IMR-90 (cell line): ENCODE data around the gene KRT82. TPM values are rescaled to one million over a fixed set of nuclear protein-coding genes. Genes with fewer than 3 reads are reported as not detected.

Experiments used
- ATAC-seq: fragments of 200-7000 bp; cut with Tn5 transposase; 2 replicates; pipeline ENCODE4 v1.9.1; 2020; ENCODE audit warnings: low read depth, mild to moderate bottlenecking, moderate library complexity
- BruUV-seq: library from RNA; stranded (reverse); fragments of 400-500 nt; replicated peaks from 2 replicates; lab custom pipeline; 2021; lab: Mats Ljungman, UMichigan
- CTCF ChIA-PET: fragments of 300-600 bp; formaldehyde crosslinking; extraction: SDS; loops from one replicate; lab custom pipeline; 2021; ENCODE audit warnings: antibody characterized with exemption; lab: Yijun Ruan, JAX
- POLR2A ChIA-PET: fragments of 300-600 bp; sonication (Branson Sonifier 250); formaldehyde crosslinking; loops from one replicate; lab custom pipeline; 2022; ENCODE audit warnings: antibody characterized with exemption; ENCODE audit not compliant: unreplicated experiment; lab: Charles Lee
- DNase-seq: peaks from one replicate; pipeline ENCODE4 v3.0.0; 2013
- H2AFZ ChIP-seq: replicated peaks from 2 replicates; pipeline ENCODE3; 2013; ENCODE audit warnings: low read length, mild to moderate bottlenecking; ENCODE audit not compliant: poor library complexity
- H2AK5ac ChIP-seq: 2 replicates; pipeline ENCODE4 v1.6.1; 2013; ENCODE audit warnings: low read depth, low read length, inconsistent platforms
- H2AK9ac ChIP-seq: replicated peaks from 2 replicates; pipeline ENCODE3; 2013; ENCODE audit warnings: mild to moderate bottlenecking, low read depth, low read length, moderate library complexity; ENCODE audit not compliant: poor library complexity
- H2BK120ac ChIP-seq: 2 replicates; pipeline ENCODE4 v1.6.1; 2013; ENCODE audit warnings: low read depth, low read length, inconsistent platforms
- H2BK15ac ChIP-seq: 3 replicates; pipeline ENCODE4 v1.6.1; 2013; ENCODE audit warnings: low read depth, low read length, inconsistent platforms
- H2BK20ac ChIP-seq: 2 replicates; pipeline ENCODE4 v1.6.1; 2013; ENCODE audit warnings: low read depth, mild to moderate bottlenecking, inconsistent platforms, low read length, moderate library complexity
- H2BK5ac ChIP-seq: 2 replicates; pipeline ENCODE4 v1.6.1; 2013; ENCODE audit warnings: mild to moderate bottlenecking, low read depth, low read length, inconsistent platforms; ENCODE audit not compliant: poor library complexity, severe bottlenecking
- H3K14ac ChIP-seq: replicated peaks from 2 replicates; pipeline ENCODE4 v1.6.1; 2013; ENCODE audit warnings: low read depth, low read length, inconsistent platforms
- H3K18ac ChIP-seq: 2 replicates; pipeline ENCODE4 v1.6.1; 2013; ENCODE audit warnings: low read depth, low read length, control low read depth
- H3K23ac ChIP-seq: 2 replicates; pipeline ENCODE4 v1.6.1; 2013; ENCODE audit warnings: low read depth, low read length, inconsistent platforms
- H3K27ac ChIP-seq: 2 replicates; pipeline ENCODE4 v1.5.1; 2013; ENCODE audit warnings: mild to moderate bottlenecking, control low read depth, low read length; ENCODE audit not compliant: insufficient read depth
- H3K27me3 ChIP-seq: 2 replicates; pipeline ENCODE4 v1.6.1; 2013; ENCODE audit warnings: low read length; ENCODE audit not compliant: control insufficient read depth, insufficient read depth
- H3K36me3 ChIP-seq: 2 replicates; pipeline ENCODE4 v1.6.1; 2013; ENCODE audit warnings: low read length, mixed read lengths; ENCODE audit not compliant: control insufficient read depth, insufficient read depth
- H3K4ac ChIP-seq: 2 replicates; pipeline ENCODE4 v1.6.1; 2013; ENCODE audit warnings: low read depth, low read length, inconsistent platforms
- H3K4me1 ChIP-seq: 2 replicates; pipeline ENCODE4 v1.6.1; 2013; ENCODE audit warnings: low read length, mixed read lengths; ENCODE audit not compliant: control insufficient read depth, insufficient read depth
- H3K4me2 ChIP-seq: 2 replicates; pipeline ENCODE4 v1.6.1; 2013; ENCODE audit warnings: low read depth, mild to moderate bottlenecking, control low read depth, low read length, moderate library complexity
- H3K4me3 ChIP-seq: 2 replicates; pipeline ENCODE4 v1.5.1; 2013; ENCODE audit warnings: low read depth, mild to moderate bottlenecking, control low read depth, low read length, moderate library complexity; ENCODE audit not compliant: insufficient read depth
- H3K56ac ChIP-seq: 2 replicates; pipeline ENCODE4 v1.6.1; 2013; ENCODE audit warnings: low read length, inconsistent platforms; ENCODE audit not compliant: insufficient read depth; ENCODE audit errors: extremely low read depth
- H3K79me1 ChIP-seq, 2 experiments: 2 replicates each; pipeline ENCODE4 v1.6.1; 2013; ENCODE audit warnings: low read length in 2 of 2, inconsistent platforms in 1 of 2, low read depth in 1 of 2
- H3K9ac ChIP-seq: 2 replicates; pipeline ENCODE4 v1.6.1; 2013; ENCODE audit warnings: low read depth, low read length, control low read depth
- H3K9me1 ChIP-seq: 2 replicates; pipeline ENCODE4 v1.6.1; 2013; ENCODE audit warnings: low read length, inconsistent platforms; ENCODE audit not compliant: insufficient read depth
- H3K9me3 ChIP-seq: 2 replicates; pipeline ENCODE4 v1.6.1; 2013; ENCODE audit warnings: low read length; ENCODE audit not compliant: control insufficient read depth, insufficient read depth
- H4K20me1 ChIP-seq: 2 replicates; pipeline ENCODE4 v1.6.1; 2013; ENCODE audit warnings: low read length, inconsistent platforms; ENCODE audit not compliant: insufficient read depth
- H4K5ac ChIP-seq: 2 replicates; pipeline ENCODE4 v1.6.1; 2013; ENCODE audit warnings: mild to moderate bottlenecking, low read depth, low read length, control low read depth
- H4K8ac ChIP-seq, 2 experiments: 2 replicates each; pipeline ENCODE4 v1.6.1; 2013; ENCODE audit warnings: low read depth in 2 of 2, low read length in 2 of 2, control low read depth in 1 of 2, inconsistent platforms in 1 of 2
- H4K91ac ChIP-seq: 2 replicates; pipeline ENCODE4 v1.6.1; 2013; ENCODE audit warnings: low read depth, low read length, inconsistent platforms; ENCODE audit not compliant: insufficient read depth
- BHLHE40 ChIP-seq: fragments of 150-350 bp; IDR thresholded peaks from 2 replicates; pipeline ENCODE4 v1.6.1; 2016; ENCODE audit warnings: mild to moderate bottlenecking, low read depth, low read length
- CEBPB ChIP-seq: IDR thresholded peaks from 2 replicates; pipeline ENCODE4 v1.6.1; 2012; ENCODE audit warnings: low read depth, low read length, improper control_type of control experiment
- CHD1 ChIP-seq: IDR thresholded peaks from 2 replicates; pipeline ENCODE4 v1.6.1; 2012; ENCODE audit warnings: low read depth, low read length, improper control_type of control experiment
- CTCF ChIP-seq: conservative IDR thresholded peaks from 2 replicates; pipeline ENCODE4 v1.5.1; 2012; ENCODE audit warnings: mild to moderate bottlenecking, low read depth, low read length, improper control_type of control experiment
- ELK1 ChIP-seq: fragments of 150-350 bp; IDR thresholded peaks from 2 replicates; pipeline ENCODE4 v1.6.1; 2016; ENCODE audit warnings: low read depth, mild to moderate bottlenecking, low read length, moderate library complexity, borderline replicate concordance
- FOS ChIP-seq: fragments of 150-350 bp; IDR thresholded peaks from 2 replicates; pipeline ENCODE4 v1.6.1; 2016; ENCODE audit warnings: low read depth, low read length
- MAFK ChIP-seq: IDR thresholded peaks from 2 replicates; pipeline ENCODE4 v1.6.1; 2012; ENCODE audit warnings: low read depth, low read length, improper control_type of control experiment
- MAZ ChIP-seq: IDR thresholded peaks from 2 replicates; pipeline ENCODE4 v1.6.1; 2012; ENCODE audit warnings: low read depth, mild to moderate bottlenecking, low read length, improper control_type of control experiment, moderate library complexity, borderline replicate concordance
- POLR2A ChIP-seq: IDR thresholded peaks from 2 replicates; pipeline ENCODE4 v1.6.1; 2012; ENCODE audit warnings: mild to moderate bottlenecking, low read depth, low read length
- RAD21 ChIP-seq: IDR thresholded peaks from 2 replicates; pipeline ENCODE4 v1.6.1; 2012; ENCODE audit warnings: low read length, improper control_type of control experiment
- RCOR1 ChIP-seq: IDR thresholded peaks from 2 replicates; pipeline ENCODE4 v1.6.1; 2012; ENCODE audit warnings: mild to moderate bottlenecking, low read length, improper control_type of control experiment; ENCODE audit not compliant: insufficient replicate concordance
- RFX5 ChIP-seq: IDR thresholded peaks from 2 replicates; pipeline ENCODE4 v1.8.0; 2012; ENCODE audit warnings: low read depth, mild to moderate bottlenecking, low read length, moderate library complexity
- SMC3 ChIP-seq: fragments of 150-350 bp; IDR thresholded peaks from 2 replicates; pipeline ENCODE4 v1.6.1; 2016; ENCODE audit warnings: low read depth, mild to moderate bottlenecking, antibody characterized with exemption, low read length, moderate library complexity
- WGBS, 2 experiments: methylation state at CpG; one replicate each; pipeline versions ENCODE4 v1.1.5 to v1.1.7; 2013; ENCODE audit warnings: missing lambda C conversion rate in 2 of 2; ENCODE audit not compliant: insufficient read length in 1 of 2; ENCODE audit errors: extremely low coverage in 2 of 2; 5-methylcytosine and 5-hydroxymethylcytosine counted together
- dilution Hi-C: fragments of 300-500 bp; cut with HindIII; formaldehyde crosslinking; loops from one replicate; pipeline ENCODE4 v1.14.3; 2018; ENCODE audit warnings: low sequenced_read_pairs; ENCODE audit not compliant: unreplicated experiment
- in situ Hi-C: fragments of 300-500 bp; cut with MboI; formaldehyde crosslinking; loops from 3 replicates; pipeline ENCODE4 v1.14.3; 2019; ENCODE audit warnings: low sequenced_read_pairs, inconsistent platforms, mixed read lengths
- intact Hi-C: fragments of 100-400 bp; cut with micrococcal nuclease; formaldehyde crosslinking; loops from 2 replicates; pipeline ENCODE4 v1.10.0; 2022
- polyA plus RNA-seq, 3 experiments: library from polyadenylated mRNA; depleted of rRNA; stranded (reverse); fragments of >200 nt; gene quantifications; 2 replicates each; pipeline ENCODE4 v1.2.3, GENCODE V29; 2012; ENCODE audit warnings: low replicate concordance in 1 of 3
- total RNA-seq: library from RNA; depleted of rRNA; stranded (reverse); fragments of >200 nt; gene quantifications from 2 replicates; pipeline ENCODE4 v1.2.3, GENCODE V29; 2012
- TF ChIP-seq, protein P1 (sequence below): fragments of 150-350 bp; IDR thresholded peaks from 2 replicates; pipeline ENCODE4 v1.6.1; 2017; ENCODE audit warnings: mild to moderate bottlenecking, antibody characterized with exemption, low read length, low read depth

KRT82 gene
- total and polyA plus RNA-seq, 2 of the 4 experiments (the other 2 are of a cell fraction): not detected

GRCh38 chr12:52399756-52400155 is 6.4 kb downstream of the KRT82 start:
- in situ Hi-C loops: no loop called here
- no peak overlapping the region for H3K14ac ChIP-seq
- dilution Hi-C loops: no loop called here

More at GRCh38 chr12:52399756-52400155, 6.4 kb downstream of the KRT82 start:
- H3K23ac ChIP-seq: no peak overlapping the region
- no peak overlapping the region for H3K56ac ChIP-seq
- no peak overlapping the region for H2AK9ac ChIP-seq
- 75% methylated on average over 8 of the region's 16 CpGs; no CpG with 5 or more reads in 1 of the 2 experiments for WGBS, 2 experiments
- no peaks in the 10 kb centered on the region for H3K9me3 ChIP-seq
- intact Hi-C loops: no loop called here
- H2BK20ac ChIP-seq: no peak overlapping the region
- no peak overlapping the region for H2BK5ac ChIP-seq
- no peak overlapping the region for H3K9ac ChIP-seq
- TF ChIP-seq FOS: no peak
- no peak for TF ChIP-seq ELK1
- TF ChIP-seq CHD1: no peak
- TF ChIP-seq, protein P1, sequence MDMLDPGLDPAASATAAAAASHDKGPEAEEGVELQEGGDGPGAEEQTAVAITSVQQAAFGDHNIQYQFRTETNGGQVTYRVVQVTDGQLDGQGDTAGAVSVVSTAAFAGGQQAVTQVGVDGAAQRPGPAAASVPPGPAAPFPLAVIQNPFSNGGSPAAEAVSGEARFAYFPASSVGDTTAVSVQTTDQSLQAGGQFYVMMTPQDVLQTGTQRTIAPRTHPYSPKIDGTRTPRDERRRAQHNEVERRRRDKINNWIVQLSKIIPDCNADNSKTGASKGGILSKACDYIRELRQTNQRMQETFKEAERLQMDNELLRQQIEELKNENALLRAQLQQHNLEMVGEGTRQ: no peak
- TF ChIP-seq BHLHE40: no peak
- TF ChIP-seq RAD21: no peak
- no peak for TF ChIP-seq POLR2A
- no peak for TF ChIP-seq MAFK
- TF ChIP-seq RFX5: no peak
- no peak for TF ChIP-seq MAZ
- TF ChIP-seq CTCF: no peak
- TF ChIP-seq CEBPB: no peak
- TF ChIP-seq RCOR1: no peak
- TF ChIP-seq SMC3: no peak
- ChIA-PET CTCF (no interaction called here), POLR2A (no interaction called here)
- H2AK5ac ChIP-seq: no peak overlapping the region
- no peak for ATAC-seq
- H4K8ac ChIP-seq: no peak overlapping the region
- no peaks in the 10 kb centered on the region for H3K9me1 ChIP-seq
- no peak overlapping the region for H2BK120ac ChIP-seq
- H3K27ac ChIP-seq: no peak overlapping the region
- H3K4ac ChIP-seq: no peak overlapping the region
- no peak overlapping the region for H3K18ac ChIP-seq
- no peak overlapping the region for H2AFZ ChIP-seq
- no peak for DNase-seq
- no peak overlapping the region for H3K4me2 ChIP-seq
- H4K91ac ChIP-seq: no peak overlapping the region
- no peaks in the 10 kb centered on the region for H4K20me1 ChIP-seq
- no peak overlapping the region for H2BK15ac ChIP-seq
- no peak overlapping the region for H4K5ac ChIP-seq
- H3K36me3 ChIP-seq: no peaks in the 10 kb centered on the region
- H3K27me3 ChIP-seq: peaks cover 53% of the 10 kb centered on the region
- H3K79me1 ChIP-seq: no peaks in the 10 kb centered on the region
- no peaks in the 10 kb centered on the region for H3K4me1 ChIP-seq
- BruUV-seq: no TSS peak
- H3K4me3 ChIP-seq: no peak overlapping the region
